ENCODE data around the gene CEBPZ. TPM values are rescaled to one million over a fixed set of nuclear protein-coding genes. Genes with fewer than 3 reads are reported as not detected.

Gene CEBPZ
- total and polyA plus RNA-seq, 4 donors, result 15.7 to 25.6 (median 19.9) TPM

DNA sequence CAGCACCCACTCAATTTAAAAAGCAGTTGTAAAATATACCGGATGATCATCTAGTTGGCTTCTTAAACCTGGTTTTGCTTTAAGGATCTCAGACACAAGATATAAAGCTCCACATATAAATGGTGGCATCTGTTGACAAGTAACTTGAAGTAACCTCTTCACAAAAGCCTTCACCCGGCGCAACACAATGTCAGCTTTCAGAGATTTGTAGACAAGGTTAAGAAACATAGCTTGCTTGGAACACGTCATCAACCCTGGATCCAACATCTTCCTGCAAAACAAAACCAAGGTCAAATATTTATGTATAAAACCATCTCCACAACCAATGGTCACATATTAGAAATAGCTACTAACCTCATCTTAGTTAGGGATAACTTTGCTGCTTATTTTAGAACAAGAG lies 8.3 kb downstream of the CEBPZ start:
- H3K27me3 ChIP-seq (ENCODE audit: control insufficient read depth in 4 of 4, insufficient read depth in 4 of 4, low read length in 3 of 4), result no peaks in the 10 kb centered on the region
- H3K4me1 ChIP-seq (ENCODE audit: control insufficient read depth in 4 of 4, insufficient read depth in 4 of 4, low read length in 3 of 4), result peaks cover 0 to 3% (median under 1%) of the 10 kb centered on the region in 4 donors
- no peak for DNase-seq (ENCODE audit: low spot score)
- WGBS, result 98% methylated on average over 4 of the region's 4 CpGs
- H3K4me3 ChIP-seq (ENCODE audit: low read depth in 1 of 3, low read length in 3 of 3), result no peak overlapping the region
- peaks cover 3 to 48% (median 34%) of the 10 kb centered on the region in 4 donors for H3K36me3 ChIP-seq (ENCODE audit: control insufficient read depth in 4 of 4, insufficient read depth in 3 of 4, low read depth in 1 of 4, low read length in 3 of 4)
- H3K9ac ChIP-seq (ENCODE audit: low read depth in 1 of 2, low read length in 2 of 2), result no peak overlapping the region
- no peak overlapping the region for H3K27ac ChIP-seq (ENCODE audit: low read depth in 1 of 2, low read length in 2 of 2)
- no peaks in the 10 kb centered on the region for H3K9me3 ChIP-seq (ENCODE audit: control insufficient read depth in 4 of 4, low read length in 3 of 4)
- TF ChIP-seq, protein P1, sequence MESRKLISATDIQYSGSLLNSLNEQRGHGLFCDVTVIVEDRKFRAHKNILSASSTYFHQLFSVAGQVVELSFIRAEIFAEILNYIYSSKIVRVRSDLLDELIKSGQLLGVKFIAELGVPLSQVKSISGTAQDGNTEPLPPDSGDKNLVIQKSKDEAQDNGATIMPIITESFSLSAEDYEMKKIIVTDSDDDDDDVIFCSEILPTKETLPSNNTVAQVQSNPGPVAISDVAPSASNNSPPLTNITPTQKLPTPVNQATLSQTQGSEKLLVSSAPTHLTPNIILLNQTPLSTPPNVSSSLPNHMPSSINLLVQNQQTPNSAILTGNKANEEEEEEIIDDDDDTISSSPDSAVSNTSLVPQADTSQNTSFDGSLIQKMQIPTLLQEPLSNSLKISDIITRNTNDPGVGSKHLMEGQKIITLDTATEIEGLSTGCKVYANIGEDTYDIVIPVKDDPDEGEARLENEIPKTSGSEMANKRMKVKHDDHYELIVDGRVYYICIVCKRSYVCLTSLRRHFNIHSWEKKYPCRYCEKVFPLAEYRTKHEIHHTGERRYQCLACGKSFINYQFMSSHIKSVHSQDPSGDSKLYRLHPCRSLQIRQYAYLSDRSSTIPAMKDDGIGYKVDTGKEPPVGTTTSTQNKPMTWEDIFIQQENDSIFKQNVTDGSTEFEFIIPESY (IDR thresholded peaks at IDR 0.05), result no peak
- no peak for TF ChIP-seq TAF1 (conservative IDR thresholded peaks at IDR 0.05)
- no peak for TF ChIP-seq NR2F2 (IDR thresholded peaks at IDR 0.05)
- TF ChIP-seq FOXA2 (IDR thresholded peaks at IDR 0.05), result no peak
- TF ChIP-seq GABPA (IDR thresholded peaks at IDR 0.05 in 1 of 2, conservative IDR thresholded peaks at IDR 0.05 in 1 of 2), result no peak
- TF ChIP-seq, protein P2, sequence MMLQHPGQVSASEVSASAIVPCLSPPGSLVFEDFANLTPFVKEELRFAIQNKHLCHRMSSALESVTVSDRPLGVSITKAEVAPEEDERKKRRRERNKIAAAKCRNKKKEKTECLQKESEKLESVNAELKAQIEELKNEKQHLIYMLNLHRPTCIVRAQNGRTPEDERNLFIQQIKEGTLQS (IDR thresholded peaks at IDR 0.05), result no peak
- TF ChIP-seq RXRA (IDR thresholded peaks at IDR 0.05), result no peak
- TF ChIP-seq HNF4G (IDR thresholded peaks at IDR 0.05), result no peak

DNA sequence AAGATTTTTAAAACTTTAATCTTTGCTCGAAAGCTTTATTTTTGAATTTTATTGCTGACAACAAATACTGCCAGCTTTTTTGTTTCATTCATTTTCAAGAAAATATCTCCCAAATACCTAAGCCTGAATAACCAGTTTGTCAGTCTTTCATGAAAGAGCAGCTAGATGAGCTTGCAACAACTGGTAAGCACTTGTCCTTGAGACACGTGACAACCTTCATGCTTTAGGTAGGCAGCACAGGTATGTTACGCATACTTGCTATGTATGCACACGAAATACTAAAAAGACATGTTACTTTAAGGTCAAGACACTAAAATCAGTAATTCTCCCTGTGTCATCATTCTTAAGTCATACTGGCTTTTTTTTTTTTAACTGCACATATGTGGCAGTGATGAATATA lies 12.3 kb downstream of the CEBPZ start:
- Histone ChIP-seq H3K27me3 (ENCODE audit: control insufficient read depth in 4 of 4, insufficient read depth in 4 of 4, low read length in 3 of 4) (no peaks in the 10 kb centered on the region), H3K4me1 (ENCODE audit: control insufficient read depth in 4 of 4, insufficient read depth in 4 of 4, low read length in 3 of 4) (peaks cover 0 to under 1% (median 0%) of the 10 kb centered on the region in 4 donors), H3K9me3 (ENCODE audit: control insufficient read depth in 4 of 4, low read length in 3 of 4) (no peaks in the 10 kb centered on the region), H3K27ac (ENCODE audit: low read depth in 1 of 2, low read length in 2 of 2) (no peak overlapping the region), H3K36me3 (ENCODE audit: control insufficient read depth in 4 of 4, insufficient read depth in 3 of 4, low read depth in 1 of 4, low read length in 3 of 4) (peaks cover 6 to 51% (median 38%) of the 10 kb centered on the region in 4 donors), H3K9ac (ENCODE audit: low read depth in 1 of 2, low read length in 2 of 2) (no peak overlapping the region), H3K4me3 (ENCODE audit: low read depth in 1 of 3, low read length in 3 of 3) (no peak overlapping the region)
- no peak for TF ChIP-seq YY1 (IDR thresholded peaks at IDR 0.05)
- no peak for TF ChIP-seq FOXA1 (IDR thresholded peaks at IDR 0.05)
- TF ChIP-seq TAF1 (conservative IDR thresholded peaks at IDR 0.05), result no peak
- no peak for TF ChIP-seq JUND (IDR thresholded peaks at IDR 0.05)
- TF ChIP-seq, protein P3, sequence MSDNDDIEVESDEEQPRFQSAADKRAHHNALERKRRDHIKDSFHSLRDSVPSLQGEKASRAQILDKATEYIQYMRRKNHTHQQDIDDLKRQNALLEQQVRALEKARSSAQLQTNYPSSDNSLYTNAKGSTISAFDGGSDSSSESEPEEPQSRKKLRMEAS (IDR thresholded peaks at IDR 0.05), result no peak
- TF ChIP-seq HNF4A (conservative IDR thresholded peaks at IDR 0.05), result no peak
- TF ChIP-seq RXRA (IDR thresholded peaks at IDR 0.05), result no peak
- TF ChIP-seq, protein P4, sequence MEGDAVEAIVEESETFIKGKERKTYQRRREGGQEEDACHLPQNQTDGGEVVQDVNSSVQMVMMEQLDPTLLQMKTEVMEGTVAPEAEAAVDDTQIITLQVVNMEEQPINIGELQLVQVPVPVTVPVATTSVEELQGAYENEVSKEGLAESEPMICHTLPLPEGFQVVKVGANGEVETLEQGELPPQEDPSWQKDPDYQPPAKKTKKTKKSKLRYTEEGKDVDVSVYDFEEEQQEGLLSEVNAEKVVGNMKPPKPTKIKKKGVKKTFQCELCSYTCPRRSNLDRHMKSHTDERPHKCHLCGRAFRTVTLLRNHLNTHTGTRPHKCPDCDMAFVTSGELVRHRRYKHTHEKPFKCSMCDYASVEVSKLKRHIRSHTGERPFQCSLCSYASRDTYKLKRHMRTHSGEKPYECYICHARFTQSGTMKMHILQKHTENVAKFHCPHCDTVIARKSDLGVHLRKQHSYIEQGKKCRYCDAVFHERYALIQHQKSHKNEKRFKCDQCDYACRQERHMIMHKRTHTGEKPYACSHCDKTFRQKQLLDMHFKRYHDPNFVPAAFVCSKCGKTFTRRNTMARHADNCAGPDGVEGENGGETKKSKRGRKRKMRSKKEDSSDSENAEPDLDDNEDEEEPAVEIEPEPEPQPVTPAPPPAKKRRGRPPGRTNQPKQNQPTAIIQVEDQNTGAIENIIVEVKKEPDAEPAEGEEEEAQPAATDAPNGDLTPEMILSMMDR (IDR thresholded peaks at IDR 0.05; ENCODE audit: low read depth, low read length, missing input control), result no peak
- no peak for TF ChIP-seq HNF4G (IDR thresholded peaks at IDR 0.05)
- TF ChIP-seq RAD21 (IDR thresholded peaks at IDR 0.05), result no peak
- no peak for TF ChIP-seq FOXA2 (IDR thresholded peaks at IDR 0.05)
- TF ChIP-seq EGR1 (IDR thresholded peaks at IDR 0.05; ENCODE audit: low read depth in 2 of 2), result no peak
- TF ChIP-seq SP1 (IDR thresholded peaks at IDR 0.05), result no peak
- TF ChIP-seq GABPA (IDR thresholded peaks at IDR 0.05 in 1 of 2, conservative IDR thresholded peaks at IDR 0.05 in 1 of 2), result no peak
- TF ChIP-seq, protein P1 (IDR thresholded peaks at IDR 0.05), result no peak
- TF ChIP-seq, protein P2 (IDR thresholded peaks at IDR 0.05), result no peak
- TF ChIP-seq, protein P5, sequence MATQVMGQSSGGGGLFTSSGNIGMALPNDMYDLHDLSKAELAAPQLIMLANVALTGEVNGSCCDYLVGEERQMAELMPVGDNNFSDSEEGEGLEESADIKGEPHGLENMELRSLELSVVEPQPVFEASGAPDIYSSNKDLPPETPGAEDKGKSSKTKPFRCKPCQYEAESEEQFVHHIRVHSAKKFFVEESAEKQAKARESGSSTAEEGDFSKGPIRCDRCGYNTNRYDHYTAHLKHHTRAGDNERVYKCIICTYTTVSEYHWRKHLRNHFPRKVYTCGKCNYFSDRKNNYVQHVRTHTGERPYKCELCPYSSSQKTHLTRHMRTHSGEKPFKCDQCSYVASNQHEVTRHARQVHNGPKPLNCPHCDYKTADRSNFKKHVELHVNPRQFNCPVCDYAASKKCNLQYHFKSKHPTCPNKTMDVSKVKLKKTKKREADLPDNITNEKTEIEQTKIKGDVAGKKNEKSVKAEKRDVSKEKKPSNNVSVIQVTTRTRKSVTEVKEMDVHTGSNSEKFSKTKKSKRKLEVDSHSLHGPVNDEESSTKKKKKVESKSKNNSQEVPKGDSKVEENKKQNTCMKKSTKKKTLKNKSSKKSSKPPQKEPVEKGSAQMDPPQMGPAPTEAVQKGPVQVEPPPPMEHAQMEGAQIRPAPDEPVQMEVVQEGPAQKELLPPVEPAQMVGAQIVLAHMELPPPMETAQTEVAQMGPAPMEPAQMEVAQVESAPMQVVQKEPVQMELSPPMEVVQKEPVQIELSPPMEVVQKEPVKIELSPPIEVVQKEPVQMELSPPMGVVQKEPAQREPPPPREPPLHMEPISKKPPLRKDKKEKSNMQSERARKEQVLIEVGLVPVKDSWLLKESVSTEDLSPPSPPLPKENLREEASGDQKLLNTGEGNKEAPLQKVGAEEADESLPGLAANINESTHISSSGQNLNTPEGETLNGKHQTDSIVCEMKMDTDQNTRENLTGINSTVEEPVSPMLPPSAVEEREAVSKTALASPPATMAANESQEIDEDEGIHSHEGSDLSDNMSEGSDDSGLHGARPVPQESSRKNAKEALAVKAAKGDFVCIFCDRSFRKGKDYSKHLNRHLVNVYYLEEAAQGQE (IDR thresholded peaks at IDR 0.05), result no peak
- DNase-seq (ENCODE audit: low spot score), result no peak
- WGBS, result 95% methylated on average over 4 of the region's 4 CpGs

Measured in liver (tissue), 9 donors.